Measurements from ENCODE around the gene DTD1. TPM values are rescaled to one million over a fixed set of nuclear protein-coding genes. Genes with fewer than 3 reads are reported as not detected.

Gene DTD1
- total RNA-seq, 2 donors from 2014 or later: 31.2 to 51.6 TPM

DNA sequence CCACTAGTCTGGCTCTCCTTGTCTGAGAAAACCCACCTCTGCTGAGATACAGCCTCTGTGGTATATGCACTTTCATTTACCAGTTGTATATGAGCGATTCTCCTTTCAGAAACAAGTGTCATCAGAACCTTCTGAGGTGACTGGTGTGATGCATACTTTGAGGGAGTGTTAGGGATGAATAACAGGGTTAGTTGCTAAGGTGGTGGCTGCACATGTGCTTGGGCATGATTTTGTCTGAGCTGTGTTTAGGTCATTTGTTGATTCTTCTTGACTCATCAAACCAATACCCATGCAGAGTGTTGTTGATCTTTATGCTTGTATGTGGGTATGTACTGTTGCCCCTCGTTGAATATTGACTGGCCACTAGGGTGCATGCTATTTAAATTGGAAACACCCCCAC, 25.7 kb downstream of the DTD1 start:
- Histone ChIP-seq H3K4me3 (no peak overlapping the region), H3K36me3 (no peaks in the 10 kb centered on the region), H3K4me1 (replicated peaks) (peaks cover 3% of the 10 kb centered on the region), H3K27me3 (replicated peaks; ENCODE audit: insufficient read depth) (no peaks in the 10 kb centered on the region), H3K9me3 (no peaks in the 10 kb centered on the region), H3K27ac (no peak overlapping the region)
- TF ChIP-seq POLR2AphosphoS5 (IDR thresholded peaks at IDR 0.05): no peak
- WGBS: 78% methylated on average over 2 of the region's 2 CpGs
- no peak for DNase-seq (ENCODE audit: low spot score)
- intact Hi-C loops (cut with DNase I): no loop called here

DNA sequence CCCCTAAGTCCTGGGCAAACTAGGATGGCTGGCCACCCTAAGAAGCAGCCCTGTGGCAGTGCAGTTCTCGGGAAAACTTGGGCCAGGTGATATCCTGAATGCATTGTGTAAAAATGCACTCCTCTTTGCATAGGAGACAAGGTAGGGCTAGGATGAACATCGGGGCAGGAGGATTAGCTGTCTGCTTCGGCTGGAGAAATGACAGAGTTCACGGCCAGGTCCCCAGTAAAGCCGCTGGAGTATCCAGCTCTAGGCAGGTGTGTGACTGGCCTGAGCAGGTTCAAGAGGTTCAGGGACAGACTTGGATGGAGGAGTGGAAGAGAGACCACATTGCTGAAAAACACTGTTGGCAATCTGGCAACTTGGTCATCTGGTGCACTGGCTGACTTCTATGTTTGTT, 26.4 kb downstream of the DTD1 start:
- Histone ChIP-seq H3K9me3 (no peaks in the 10 kb centered on the region), H3K4me1 (replicated peaks) (peaks cover 3% of the 10 kb centered on the region), H3K36me3 (no peaks in the 10 kb centered on the region), H3K27ac (no peak overlapping the region), H3K27me3 (replicated peaks; ENCODE audit: insufficient read depth) (no peaks in the 10 kb centered on the region), H3K4me3 (no peak overlapping the region)
- intact Hi-C loops (cut with DNase I): no loop called here
- no peak for DNase-seq (ENCODE audit: low spot score)
- no peak for TF ChIP-seq POLR2A (IDR thresholded peaks at IDR 0.05)
- no peak for TF ChIP-seq POLR2AphosphoS5 (IDR thresholded peaks at IDR 0.05)
- TF ChIP-seq, protein P1, sequence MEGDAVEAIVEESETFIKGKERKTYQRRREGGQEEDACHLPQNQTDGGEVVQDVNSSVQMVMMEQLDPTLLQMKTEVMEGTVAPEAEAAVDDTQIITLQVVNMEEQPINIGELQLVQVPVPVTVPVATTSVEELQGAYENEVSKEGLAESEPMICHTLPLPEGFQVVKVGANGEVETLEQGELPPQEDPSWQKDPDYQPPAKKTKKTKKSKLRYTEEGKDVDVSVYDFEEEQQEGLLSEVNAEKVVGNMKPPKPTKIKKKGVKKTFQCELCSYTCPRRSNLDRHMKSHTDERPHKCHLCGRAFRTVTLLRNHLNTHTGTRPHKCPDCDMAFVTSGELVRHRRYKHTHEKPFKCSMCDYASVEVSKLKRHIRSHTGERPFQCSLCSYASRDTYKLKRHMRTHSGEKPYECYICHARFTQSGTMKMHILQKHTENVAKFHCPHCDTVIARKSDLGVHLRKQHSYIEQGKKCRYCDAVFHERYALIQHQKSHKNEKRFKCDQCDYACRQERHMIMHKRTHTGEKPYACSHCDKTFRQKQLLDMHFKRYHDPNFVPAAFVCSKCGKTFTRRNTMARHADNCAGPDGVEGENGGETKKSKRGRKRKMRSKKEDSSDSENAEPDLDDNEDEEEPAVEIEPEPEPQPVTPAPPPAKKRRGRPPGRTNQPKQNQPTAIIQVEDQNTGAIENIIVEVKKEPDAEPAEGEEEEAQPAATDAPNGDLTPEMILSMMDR (IDR thresholded peaks at IDR 0.05): no peak
- 97% methylated on average over 5 of the region's 5 CpGs for WGBS

DNA sequence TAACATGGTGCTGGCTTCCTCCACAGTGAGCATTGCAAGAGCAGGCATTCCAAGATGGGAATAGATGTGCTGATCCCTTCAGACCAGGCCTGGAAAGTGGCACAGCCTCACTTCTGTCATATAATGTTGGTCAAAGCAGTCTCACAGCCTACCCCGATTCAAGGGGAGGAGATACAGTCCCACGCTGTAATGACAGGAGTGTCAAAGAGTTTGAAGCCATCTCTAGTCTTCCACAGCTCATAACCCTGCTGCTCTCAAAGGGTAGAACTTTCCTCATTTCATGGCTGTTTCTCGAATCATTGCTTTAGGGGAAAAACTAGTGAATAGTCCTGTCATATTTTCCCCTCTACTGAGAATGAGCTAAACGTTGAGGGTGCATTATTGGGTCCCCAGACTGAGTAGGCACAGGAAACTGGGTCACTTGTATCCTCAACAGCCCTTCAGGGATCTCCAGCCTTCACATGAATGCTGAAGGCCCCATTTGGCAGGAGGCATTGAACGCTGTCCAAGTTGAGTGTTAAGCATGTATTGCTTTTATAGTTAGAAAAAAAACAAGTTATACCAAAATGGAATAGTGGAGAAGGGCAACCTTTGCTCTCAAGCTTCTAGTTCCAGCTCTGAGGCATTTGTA, 27.3 kb downstream of the DTD1 start:
- 40% methylated on average over 5 of the region's 5 CpGs for WGBS
- peaks cover 3% of the 10 kb centered on the region for H3K4me1 ChIP-seq (replicated peaks)
- no peaks in the 10 kb centered on the region for H3K27me3 ChIP-seq (replicated peaks; ENCODE audit: insufficient read depth)
- TF ChIP-seq POLR2AphosphoS5 (IDR thresholded peaks at IDR 0.05) (no peak), POLR2A (IDR thresholded peaks at IDR 0.05) (no peak)
- TF ChIP-seq, protein P1 (IDR thresholded peaks at IDR 0.05): no peak
- DNase-seq (ENCODE audit: low spot score): no peak
- H3K9me3 ChIP-seq: no peaks in the 10 kb centered on the region
- H3K36me3 ChIP-seq: no peaks in the 10 kb centered on the region
- H3K27ac ChIP-seq: no peak overlapping the region
- no peak overlapping the region for H3K4me3 ChIP-seq
- intact Hi-C loops (cut with DNase I): no loop called here

DNA sequence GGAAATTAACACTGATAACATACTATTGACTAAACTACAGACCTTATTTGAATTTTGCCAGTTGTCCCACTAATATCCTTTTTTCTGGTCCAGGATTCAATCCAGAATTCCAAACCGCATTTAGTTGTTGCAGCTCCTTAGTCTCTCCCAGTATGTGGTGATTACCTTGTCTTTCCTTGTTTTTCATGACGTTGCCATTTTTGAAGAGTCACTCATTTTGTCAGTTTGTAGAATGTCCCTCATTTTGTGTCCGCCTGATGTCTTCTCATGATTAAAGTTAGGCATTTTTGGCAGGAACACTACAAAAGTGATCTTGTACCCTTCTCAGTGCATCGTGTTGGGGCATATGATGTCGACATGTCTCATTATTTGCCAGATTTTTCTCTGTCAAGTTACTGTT, 33.1 kb downstream of the DTD1 start:
- TF ChIP-seq, protein P1 (IDR thresholded peaks at IDR 0.05): no peak
- TF ChIP-seq POLR2A (IDR thresholded peaks at IDR 0.05) (no peak), POLR2AphosphoS5 (IDR thresholded peaks at IDR 0.05) (no peak)
- intact Hi-C loops (cut with DNase I): no loop called here

DNA sequence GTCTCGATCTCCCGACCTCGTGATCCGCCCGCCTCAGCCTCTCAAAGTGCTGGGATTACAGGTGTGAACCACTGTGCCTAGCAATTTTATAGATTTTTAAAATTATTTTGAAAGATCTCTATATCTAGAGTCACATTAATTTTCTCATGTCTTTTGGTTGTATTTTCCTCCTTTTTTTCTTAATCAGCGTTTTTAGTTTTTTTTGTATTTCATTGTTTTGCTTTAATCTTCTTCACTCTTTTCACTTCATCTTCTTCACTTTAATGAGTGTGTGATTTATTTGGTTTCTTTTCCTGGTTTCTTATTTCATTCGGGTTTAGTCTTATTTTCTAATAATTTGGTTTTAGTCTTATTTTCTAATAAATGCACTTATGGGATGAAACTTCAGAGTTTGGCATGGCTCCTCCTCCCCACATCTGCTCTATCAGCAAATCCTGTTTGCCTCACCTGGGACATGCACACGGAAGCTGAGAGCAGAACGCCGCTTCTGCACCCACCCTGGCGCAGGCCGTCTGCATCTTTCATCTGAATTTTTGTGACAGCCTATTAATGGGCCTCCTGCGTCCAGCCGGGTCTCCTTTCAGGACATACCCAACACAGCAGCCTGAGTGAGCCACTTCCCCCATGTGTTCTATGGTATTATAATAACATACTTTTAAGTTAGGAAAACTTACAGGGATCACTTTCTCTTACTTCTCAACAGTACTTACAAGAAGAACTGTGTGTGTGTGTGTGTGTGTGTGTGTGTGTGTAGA, 35.5 kb downstream of the DTD1 start:
- Histone ChIP-seq H3K27ac (no peak overlapping the region), H3K4me1 (replicated peaks) (no peaks in the 10 kb centered on the region), H3K36me3 (no peaks in the 10 kb centered on the region), H3K4me3 (no peak overlapping the region), H3K27me3 (replicated peaks; ENCODE audit: insufficient read depth) (no peaks in the 10 kb centered on the region), H3K9me3 (no peaks in the 10 kb centered on the region)
- no peak for TF ChIP-seq POLR2AphosphoS5 (IDR thresholded peaks at IDR 0.05)
- TF ChIP-seq, protein P1 (IDR thresholded peaks at IDR 0.05): no peak
- 83% methylated on average over 14 of the region's 14 CpGs for WGBS
- no peak for DNase-seq (ENCODE audit: low spot score)
- intact Hi-C loops (cut with DNase I): no loop called here

More for the DNA sequence above, 33.1 kb downstream of the DTD1 start:
- 77% methylated on average over 5 of the region's 5 CpGs for WGBS
- no peak for DNase-seq (ENCODE audit: low spot score)
- Histone ChIP-seq H3K4me3 (no peak overlapping the region), H3K4me1 (replicated peaks) (no peaks in the 10 kb centered on the region), H3K9me3 (no peaks in the 10 kb centered on the region), H3K27ac (no peak overlapping the region), H3K27me3 (replicated peaks; ENCODE audit: insufficient read depth) (no peaks in the 10 kb centered on the region), H3K36me3 (no peaks in the 10 kb centered on the region)
